ENCODE measurements around the gene PKLR. TPM values are rescaled to one million over a fixed set of nuclear protein-coding genes. Genes with fewer than 3 reads are reported as not detected.

PKLR gene
- total RNA-seq, 1 experiment from 2014 or later: 0.17 TPM

DNA sequence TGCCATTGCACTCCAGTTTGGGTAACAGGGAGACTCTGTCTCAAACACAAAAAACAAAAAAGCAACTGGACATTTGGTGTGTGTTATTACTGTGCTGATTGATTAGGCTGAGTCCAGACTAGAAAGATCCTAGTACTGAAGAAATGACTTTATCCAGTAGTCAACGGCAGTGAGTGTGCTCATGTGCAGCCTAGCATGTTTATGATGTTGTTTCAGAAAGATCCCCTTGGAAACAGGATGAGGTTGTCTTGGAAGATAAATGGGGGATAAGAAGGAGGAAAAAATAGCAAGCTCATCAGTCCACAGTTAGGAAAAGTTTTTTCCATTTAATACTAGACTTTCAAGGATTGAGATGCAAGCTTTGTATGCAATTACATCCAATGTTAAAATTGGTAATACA lies 33.7 kb upstream of the PKLR start:
- DNase-seq (ENCODE audit: low read depth, low spot score): no peak
- H3K27me3 ChIP-seq (ENCODE audit: insufficient read depth, low read length): no peaks in the 10 kb centered on the region
- H3K4me1 ChIP-seq (ENCODE audit: control insufficient read depth in 1 of 2, insufficient read depth in 2 of 2, low read length in 2 of 2): no peaks in the 10 kb centered on the region; a peak in 1 of 4 replicates
- no peaks in the 10 kb centered on the region for H3K9me2 ChIP-seq (ENCODE audit: insufficient read depth)
- CTCF ChIA-PET: interaction anchor here (1.0 kb wide), 1 partner anchor 84 kb away, joined by 4 read pairs; no protein-coding TSS in a partner anchor
- peaks cover 26 to 35% of the 10 kb centered on the region in 2 experiments; a peak in 3 of 4 replicates for H3K36me3 ChIP-seq (ENCODE audit: control insufficient read depth in 1 of 2, insufficient read depth in 2 of 2, low read length in 2 of 2)
- POLR2A ChIA-PET: no interaction called here
- TF ChIP-seq ELF1 (IDR thresholded peaks at IDR 0.05; ENCODE audit: borderline replicate concordance, low read depth) (no peak), EZH2 (IDR thresholded peaks at IDR 0.05) (no peak), SIN3A (IDR thresholded peaks at IDR 0.05; ENCODE audit: low read depth) (no peak), ZFX (IDR thresholded peaks at IDR 0.05) (no peak), FOSL1 (IDR thresholded peaks at IDR 0.05; ENCODE audit: low read depth) (no peak), CBX3 (IDR thresholded peaks at IDR 0.05; ENCODE audit: low read depth) (no peak), EGR1 (IDR thresholded peaks at IDR 0.05; ENCODE audit: low read depth) (no peak), POLR2A (IDR thresholded peaks at IDR 0.05; ENCODE audit: borderline replicate concordance, extremely low read depth, insufficient read depth, insufficient read length) (no peak), EZH2phosphoT487 (IDR thresholded peaks at IDR 0.05; ENCODE audit: borderline replicate concordance) (no peak), SP1 (IDR thresholded peaks at IDR 0.05; ENCODE audit: low read depth) (no peak), SRF (IDR thresholded peaks at IDR 0.05; ENCODE audit: low read depth) (no peak), JUND (IDR thresholded peaks at IDR 0.05) (no peak), POLR2AphosphoS5 (IDR thresholded peaks at IDR 0.05; ENCODE audit: low read depth, low read length) (no peak), TCF7L2 (IDR thresholded peaks at IDR 0.05; ENCODE audit: borderline replicate concordance, extremely low read depth, insufficient read depth, insufficient read length) (no peak), CEBPB (IDR thresholded peaks at IDR 0.05; ENCODE audit: low read depth) (no peak), ZNF274 (IDR thresholded peaks at IDR 0.05; ENCODE audit: low read depth, low read length) (no peak)
- TF ChIP-seq, protein P1, sequence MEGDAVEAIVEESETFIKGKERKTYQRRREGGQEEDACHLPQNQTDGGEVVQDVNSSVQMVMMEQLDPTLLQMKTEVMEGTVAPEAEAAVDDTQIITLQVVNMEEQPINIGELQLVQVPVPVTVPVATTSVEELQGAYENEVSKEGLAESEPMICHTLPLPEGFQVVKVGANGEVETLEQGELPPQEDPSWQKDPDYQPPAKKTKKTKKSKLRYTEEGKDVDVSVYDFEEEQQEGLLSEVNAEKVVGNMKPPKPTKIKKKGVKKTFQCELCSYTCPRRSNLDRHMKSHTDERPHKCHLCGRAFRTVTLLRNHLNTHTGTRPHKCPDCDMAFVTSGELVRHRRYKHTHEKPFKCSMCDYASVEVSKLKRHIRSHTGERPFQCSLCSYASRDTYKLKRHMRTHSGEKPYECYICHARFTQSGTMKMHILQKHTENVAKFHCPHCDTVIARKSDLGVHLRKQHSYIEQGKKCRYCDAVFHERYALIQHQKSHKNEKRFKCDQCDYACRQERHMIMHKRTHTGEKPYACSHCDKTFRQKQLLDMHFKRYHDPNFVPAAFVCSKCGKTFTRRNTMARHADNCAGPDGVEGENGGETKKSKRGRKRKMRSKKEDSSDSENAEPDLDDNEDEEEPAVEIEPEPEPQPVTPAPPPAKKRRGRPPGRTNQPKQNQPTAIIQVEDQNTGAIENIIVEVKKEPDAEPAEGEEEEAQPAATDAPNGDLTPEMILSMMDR (IDR thresholded peaks at IDR 0.05 in 2 of 3, conservative IDR thresholded peaks at IDR 0.05 in 1 of 3; ENCODE audit: borderline replicate concordance in 1 of 3, insufficient read depth in 1 of 3, low read depth in 2 of 3, low read length in 2 of 3): no peak
- TF ChIP-seq, protein P2, sequence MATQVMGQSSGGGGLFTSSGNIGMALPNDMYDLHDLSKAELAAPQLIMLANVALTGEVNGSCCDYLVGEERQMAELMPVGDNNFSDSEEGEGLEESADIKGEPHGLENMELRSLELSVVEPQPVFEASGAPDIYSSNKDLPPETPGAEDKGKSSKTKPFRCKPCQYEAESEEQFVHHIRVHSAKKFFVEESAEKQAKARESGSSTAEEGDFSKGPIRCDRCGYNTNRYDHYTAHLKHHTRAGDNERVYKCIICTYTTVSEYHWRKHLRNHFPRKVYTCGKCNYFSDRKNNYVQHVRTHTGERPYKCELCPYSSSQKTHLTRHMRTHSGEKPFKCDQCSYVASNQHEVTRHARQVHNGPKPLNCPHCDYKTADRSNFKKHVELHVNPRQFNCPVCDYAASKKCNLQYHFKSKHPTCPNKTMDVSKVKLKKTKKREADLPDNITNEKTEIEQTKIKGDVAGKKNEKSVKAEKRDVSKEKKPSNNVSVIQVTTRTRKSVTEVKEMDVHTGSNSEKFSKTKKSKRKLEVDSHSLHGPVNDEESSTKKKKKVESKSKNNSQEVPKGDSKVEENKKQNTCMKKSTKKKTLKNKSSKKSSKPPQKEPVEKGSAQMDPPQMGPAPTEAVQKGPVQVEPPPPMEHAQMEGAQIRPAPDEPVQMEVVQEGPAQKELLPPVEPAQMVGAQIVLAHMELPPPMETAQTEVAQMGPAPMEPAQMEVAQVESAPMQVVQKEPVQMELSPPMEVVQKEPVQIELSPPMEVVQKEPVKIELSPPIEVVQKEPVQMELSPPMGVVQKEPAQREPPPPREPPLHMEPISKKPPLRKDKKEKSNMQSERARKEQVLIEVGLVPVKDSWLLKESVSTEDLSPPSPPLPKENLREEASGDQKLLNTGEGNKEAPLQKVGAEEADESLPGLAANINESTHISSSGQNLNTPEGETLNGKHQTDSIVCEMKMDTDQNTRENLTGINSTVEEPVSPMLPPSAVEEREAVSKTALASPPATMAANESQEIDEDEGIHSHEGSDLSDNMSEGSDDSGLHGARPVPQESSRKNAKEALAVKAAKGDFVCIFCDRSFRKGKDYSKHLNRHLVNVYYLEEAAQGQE (IDR thresholded peaks at IDR 0.05; ENCODE audit: low read depth): no peak
- TF ChIP-seq, protein P3, sequence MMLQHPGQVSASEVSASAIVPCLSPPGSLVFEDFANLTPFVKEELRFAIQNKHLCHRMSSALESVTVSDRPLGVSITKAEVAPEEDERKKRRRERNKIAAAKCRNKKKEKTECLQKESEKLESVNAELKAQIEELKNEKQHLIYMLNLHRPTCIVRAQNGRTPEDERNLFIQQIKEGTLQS (IDR thresholded peaks at IDR 0.05): no peak
- TF ChIP-seq, protein P4, sequence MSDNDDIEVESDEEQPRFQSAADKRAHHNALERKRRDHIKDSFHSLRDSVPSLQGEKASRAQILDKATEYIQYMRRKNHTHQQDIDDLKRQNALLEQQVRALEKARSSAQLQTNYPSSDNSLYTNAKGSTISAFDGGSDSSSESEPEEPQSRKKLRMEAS (IDR thresholded peaks at IDR 0.05): no peak
- ATAC-seq: no peak
- intact Hi-C loops (cut with micrococcal nuclease): no loop called here
- H3K79me2 ChIP-seq (ENCODE audit: insufficient read depth, low read length): no peaks in the 10 kb centered on the region
- no peak overlapping the region for H3K4me3 ChIP-seq (replicated peaks in 1 of 2; ENCODE audit: low read depth in 1 of 2, low read length in 2 of 2)
- RAD21 ChIA-PET (ENCODE audit: low non-redundant PET in 1 of 2, low total read pairs in 2 of 2, uncharacterized antibody in 2 of 2, unreplicated experiment in 2 of 2): no interaction called here
- H3K9me3 ChIP-seq (ENCODE audit: control insufficient read depth in 1 of 2, insufficient read depth in 1 of 2, low read depth in 1 of 2, low read length in 2 of 2): no peaks in the 10 kb centered on the region
- H3K27ac ChIP-seq (ENCODE audit: low read depth, low read length): no peak overlapping the region
- H3K4me2 ChIP-seq (ENCODE audit: low read length): no peak overlapping the region
- H3K9ac ChIP-seq (ENCODE audit: low read length): no peak overlapping the region
- 0 out of 2 replicates have a peak, but pooled peaks cover 3% of the 10 kb centered on the region for H4K20me1 ChIP-seq (ENCODE audit: insufficient read depth)
- no peak overlapping the region for H2AFZ ChIP-seq (ENCODE audit: low read depth, low read length, poor library complexity, severe bottlenecking)
- no TSS peak for BruUV-seq (replicated peaks)
